Measurements from ENCODE around the gene CLCN7. TPM values are rescaled to one million over a fixed set of nuclear protein-coding genes. Genes with fewer than 3 reads are reported as not detected.
"Not testable (repeated sequence)": the region's sequence is repeated elsewhere in the genome, so short reads cannot be mapped to it uniquely, and the experiment has no call there.

CLCN7 gene
- total RNA-seq, 4 donors from 2014 or later = 46.3 to 140 (median 72.4) TPM

GRCh38 chr16:1487395-1488053, 12.7 kb upstream of the CLCN7 start:
- intact Hi-C loops (cut with DNase I; ENCODE audit: low total_unique reads) = no loop called here
- no peak for DNase-seq (ENCODE audit: low spot score in 2 of 2)
- TF ChIP-seq POLR2A (IDR thresholded peaks at IDR 0.05) (no peak), CTCF (IDR thresholded peaks at IDR 0.05) (no peak)
- 88 to 92% methylated on average over 27 to 32 of the region's 39 CpGs for WGBS, 2 donors
- no peak overlapping the region for H3K4me3 ChIP-seq (ENCODE audit: low read depth, poor library complexity, severe bottlenecking)

- no peak for DNase-seq (ENCODE audit: low spot score in 2 of 2)
These were observed 11.9 kb upstream of the CLCN7 start for GRCh38 chr16:1486551-1487390.

GRCh38 chr16:1485847-1486496, 11.1 kb upstream of the CLCN7 start:
- H3K4me3 ChIP-seq (ENCODE audit: low read depth, poor library complexity, severe bottlenecking) = no peak overlapping the region
- no peak for TF ChIP-seq POLR2A (IDR thresholded peaks at IDR 0.05)
- TF ChIP-seq CTCF (IDR thresholded peaks at IDR 0.05) = no peak
- DNase-seq (ENCODE audit: low spot score in 2 of 2) = no peak
- intact Hi-C loops (cut with DNase I; ENCODE audit: low total_unique reads) = no loop called here
- 91 to 94% methylated on average over 36 to 40 of the region's 40 CpGs for WGBS, 2 donors

More at GRCh38 chr16:1486551-1487390, 11.9 kb upstream of the CLCN7 start:
- 85 to 87% methylated on average over 32 to 33 of the region's 33 CpGs for WGBS, 2 donors
- no peak overlapping the region for H3K4me3 ChIP-seq (ENCODE audit: low read depth, poor library complexity, severe bottlenecking)
- intact Hi-C loops (cut with DNase I; ENCODE audit: low total_unique reads) = no loop called here
- TF ChIP-seq CTCF (IDR thresholded peaks at IDR 0.05) (no peak), POLR2A (IDR thresholded peaks at IDR 0.05) (no peak)

- WGBS, 2 donors = 71 to 78% methylated on average over 28 of the region's 28 CpGs
- TF ChIP-seq CTCF (IDR thresholded peaks at IDR 0.05) = no peak
- no peak for TF ChIP-seq POLR2A (IDR thresholded peaks at IDR 0.05)
- no peak for DNase-seq (ENCODE audit: low spot score in 2 of 2)
- no peak overlapping the region for H3K4me3 ChIP-seq (ENCODE audit: low read depth, poor library complexity, severe bottlenecking)
- intact Hi-C loops (cut with DNase I; ENCODE audit: low total_unique reads) = no loop called here
These were observed 7.3 kb upstream of the CLCN7 start for GRCh38 chr16:1481906-1482835.

GRCh38 chr16:1478937-1479336, 4.1 kb upstream of the CLCN7 start:
- intact Hi-C loops (cut with DNase I; ENCODE audit: low total_unique reads); DNase-seq (ENCODE audit: low spot score in 2 of 2); H3K4me3 ChIP-seq (ENCODE audit: low read depth, poor library complexity, severe bottlenecking): not testable (repeated sequence)
- WGBS, 2 donors = 93 to 96% methylated on average over 9 of the region's 9 CpGs
